Neutrophil (primary cell): ENCODE data around the gene GPR65.
A peak's percentile ranks its signal among the peaks of the same experiment; 100 is the strongest.

Source experiments
- H3K27ac ChIP-seq: fragments of 200-600 bp; sonication (generic); 2 replicates; pipeline ENCODE4 v1.5.1; 2016; ENCODE audit warnings: mild to moderate bottlenecking, moderate library complexity
- H3K27me3 ChIP-seq: fragments of 200-600 bp; sonication (generic); 2 replicates; pipeline ENCODE4 v1.6.0; 2016; ENCODE audit warnings: mild to moderate bottlenecking
- H3K36me3 ChIP-seq: fragments of 200-600 bp; sonication (generic); 2 replicates; pipeline ENCODE4 v1.5.1; 2017
- H3K4me1 ChIP-seq, 2 experiments: fragments of 200-600 bp in 1 of 2; sonication (generic) in 1 of 2; 1 replicate in 1 of 2; 2 replicates in 1 of 2; pipeline versions ENCODE4 v1.5.1 to v1.6.1; 2013 to 2016; ENCODE audit warnings: low read depth in 1 of 2, low read length in 1 of 2, mild to moderate bottlenecking in 1 of 2, moderate library complexity in 1 of 2; ENCODE audit not compliant: control insufficient read depth in 1 of 2, insufficient read depth in 1 of 2
- H3K4me3 ChIP-seq, 2 experiments: fragments of 200-600 bp in 1 of 2; sonication (generic) in 1 of 2; 1 replicate in 1 of 2; 2 replicates in 1 of 2; pipeline ENCODE4 v1.5.1; 2013 to 2016; ENCODE audit warnings: low read depth in 1 of 2, low read length in 1 of 2, mild to moderate bottlenecking in 1 of 2, moderate library complexity in 1 of 2
- H3K9me3 ChIP-seq: fragments of 200-600 bp; sonication (generic); 2 replicates; pipeline ENCODE4 v1.5.1; 2016
- TF ChIP-seq, protein P1 (sequence below): fragments of 200-600 bp; sonication (generic); IDR thresholded peaks from 2 replicates; pipeline ENCODE4 v1.5.1; 2016; ENCODE audit warnings: antibody characterized with exemption

GPR65 gene

DNA sequence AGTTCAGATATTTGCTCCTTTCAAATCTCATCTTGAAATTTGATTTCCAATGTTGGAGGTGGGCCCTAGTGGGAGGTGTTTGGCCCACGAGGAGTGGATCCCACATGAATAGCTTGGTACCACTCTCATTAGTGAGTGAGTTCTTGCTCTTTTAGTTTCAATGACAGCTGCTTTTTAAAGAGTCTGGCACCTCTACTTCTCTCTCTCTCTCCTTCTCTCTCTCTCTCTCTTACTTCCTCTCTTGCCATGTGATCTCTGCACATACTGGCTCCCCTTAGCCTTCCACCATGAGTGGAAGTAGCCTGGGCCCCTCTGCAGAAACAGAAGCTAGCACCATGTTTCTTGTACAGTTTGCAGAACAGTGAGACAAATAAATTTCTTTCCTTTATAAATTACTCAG lies 25.1 kb downstream of the GPR65 start:
- Histone ChIP-seq H3K4me3 (no peak overlapping the region), H3K9me3 (no peaks in the 10 kb centered on the region), H3K36me3 (no peaks in the 10 kb centered on the region), H3K4me1 (peaks cover 0 to 14% of the 10 kb centered on the region in 2 experiments), H3K27me3 (no peaks in the 10 kb centered on the region), H3K27ac (no peak overlapping the region)
- TF ChIP-seq, protein P1, sequence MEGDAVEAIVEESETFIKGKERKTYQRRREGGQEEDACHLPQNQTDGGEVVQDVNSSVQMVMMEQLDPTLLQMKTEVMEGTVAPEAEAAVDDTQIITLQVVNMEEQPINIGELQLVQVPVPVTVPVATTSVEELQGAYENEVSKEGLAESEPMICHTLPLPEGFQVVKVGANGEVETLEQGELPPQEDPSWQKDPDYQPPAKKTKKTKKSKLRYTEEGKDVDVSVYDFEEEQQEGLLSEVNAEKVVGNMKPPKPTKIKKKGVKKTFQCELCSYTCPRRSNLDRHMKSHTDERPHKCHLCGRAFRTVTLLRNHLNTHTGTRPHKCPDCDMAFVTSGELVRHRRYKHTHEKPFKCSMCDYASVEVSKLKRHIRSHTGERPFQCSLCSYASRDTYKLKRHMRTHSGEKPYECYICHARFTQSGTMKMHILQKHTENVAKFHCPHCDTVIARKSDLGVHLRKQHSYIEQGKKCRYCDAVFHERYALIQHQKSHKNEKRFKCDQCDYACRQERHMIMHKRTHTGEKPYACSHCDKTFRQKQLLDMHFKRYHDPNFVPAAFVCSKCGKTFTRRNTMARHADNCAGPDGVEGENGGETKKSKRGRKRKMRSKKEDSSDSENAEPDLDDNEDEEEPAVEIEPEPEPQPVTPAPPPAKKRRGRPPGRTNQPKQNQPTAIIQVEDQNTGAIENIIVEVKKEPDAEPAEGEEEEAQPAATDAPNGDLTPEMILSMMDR = no peak

GRCh38 chr14:88030892-88031291 lies 26.0 kb downstream of the GPR65 start:
- H3K27me3 ChIP-seq = no peaks in the 10 kb centered on the region
- TF ChIP-seq, protein P1 = no peak
- H3K4me1 ChIP-seq = peaks cover 0 to 14% of the 10 kb centered on the region in 2 experiments
- no peaks in the 10 kb centered on the region for H3K36me3 ChIP-seq
- H3K27ac ChIP-seq = no peak overlapping the region
- H3K4me3 ChIP-seq = no peak overlapping the region
- no peaks in the 10 kb centered on the region for H3K9me3 ChIP-seq

DNA sequence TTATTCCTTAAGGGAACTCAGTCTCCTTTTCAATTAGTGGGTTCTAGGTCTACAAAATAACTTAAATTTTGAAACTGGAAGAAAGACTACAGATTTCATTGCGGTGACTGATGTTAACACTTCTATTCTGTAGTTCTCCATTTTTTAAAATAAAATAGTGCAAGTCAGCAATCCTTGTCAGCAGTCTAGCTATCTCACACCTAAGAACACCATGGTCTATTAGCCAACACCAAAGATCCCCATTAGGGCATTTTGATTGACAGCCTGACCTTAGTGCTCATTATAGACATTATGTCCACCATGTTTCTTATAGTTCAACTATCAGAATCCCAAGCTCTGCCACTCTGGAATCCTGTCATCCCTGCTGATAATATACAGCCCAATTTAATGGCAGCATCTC lies 27.4 kb downstream of the GPR65 start:
- H3K4me1 ChIP-seq = peaks cover 0 to 14% of the 10 kb centered on the region in 2 experiments
- H3K4me3 ChIP-seq = no peak overlapping the region
- no peaks in the 10 kb centered on the region for H3K36me3 ChIP-seq
- H3K27ac ChIP-seq = no peak overlapping the region
- H3K27me3 ChIP-seq = no peaks in the 10 kb centered on the region
- TF ChIP-seq, protein P1 = no peak
- H3K9me3 ChIP-seq = no peaks in the 10 kb centered on the region

- Histone ChIP-seq H3K9me3 (no peaks in the 10 kb centered on the region), H3K36me3 (no peaks in the 10 kb centered on the region), H3K4me1 (peaks cover 0 to 14% of the 10 kb centered on the region in 2 experiments), H3K4me3 (no peak overlapping the region), H3K27ac (peak overlapping the region; percentile 42), H3K27me3 (no peaks in the 10 kb centered on the region)
- TF ChIP-seq, protein P1 = no peak
Observed at GRCh38 chr14:88034076-88034475, 29.1 kb downstream of the GPR65 start.

DNA sequence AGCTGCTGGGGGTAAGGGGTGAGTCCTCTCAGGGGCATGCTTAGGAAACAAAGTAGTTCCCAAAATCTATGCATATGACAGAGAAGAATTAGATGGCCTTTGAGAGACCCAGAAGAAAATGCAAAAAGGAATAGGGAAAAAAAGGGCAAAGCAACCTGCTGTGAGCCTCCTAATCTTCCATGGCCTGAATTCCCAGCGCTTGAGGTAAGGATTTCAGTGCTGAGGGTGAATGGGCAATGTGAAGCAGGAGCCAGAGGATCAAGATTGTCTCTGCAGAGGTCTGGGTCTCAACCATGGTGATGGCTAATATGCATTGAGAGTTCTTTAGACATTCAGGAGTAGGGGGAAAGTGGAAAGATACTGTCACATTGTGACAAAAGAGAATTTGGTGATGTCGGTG lies 31.5 kb downstream of the GPR65 start:
- TF ChIP-seq, protein P1 = no peak
- H3K36me3 ChIP-seq = no peaks in the 10 kb centered on the region
- H3K4me3 ChIP-seq = no peak overlapping the region
- H3K27me3 ChIP-seq = no peaks in the 10 kb centered on the region
- H3K9me3 ChIP-seq = no peaks in the 10 kb centered on the region
- H3K27ac ChIP-seq = no peak overlapping the region
- H3K4me1 ChIP-seq = peaks cover 0 to 14% of the 10 kb centered on the region in 2 experiments

- no peak overlapping the region for H3K4me3 ChIP-seq
- no peaks in the 10 kb centered on the region for H3K36me3 ChIP-seq
- no peaks in the 10 kb centered on the region for H3K9me3 ChIP-seq
- TF ChIP-seq, protein P1 = no peak
- H3K27ac ChIP-seq = no peak overlapping the region
- peaks cover 0 to 14% of the 10 kb centered on the region in 2 experiments for H3K4me1 ChIP-seq
- no peaks in the 10 kb centered on the region for H3K27me3 ChIP-seq
Observed at GRCh38 chr14:88037325-88037724, 32.4 kb downstream of the GPR65 start.
